AG04450 (cell line): ENCODE data around the gene ACER1. TPM values are rescaled to one million over a fixed set of nuclear protein-coding genes. Genes with fewer than 3 reads are reported as not detected.

Source experiments
- CTCF ChIA-PET: fragments of 300-600, 350-600 bp; formaldehyde crosslinking; extraction: SDS; loops from one replicate; lab custom pipeline; 2022; ENCODE audit warnings: antibody characterized with exemption, inconsistent platforms; lab: Charles Lee
- POLR2A ChIA-PET: fragments of 350-600 bp; formaldehyde crosslinking; extraction: SDS; loops from one replicate; lab custom pipeline; 2021; ENCODE audit warnings: antibody characterized with exemption, inconsistent platforms; lab: Yijun Ruan, JAX
- DNase-seq: peaks from one replicate; pipeline ENCODE4 v3.0.0-alpha.2; 2011; ENCODE audit warnings: low read depth, low spot score
- H3K27ac ChIP-seq: one replicate; pipeline ENCODE4 v1.5.1; 2012; ENCODE audit warnings: low read depth, low read length, control low read depth
- H3K27me3 ChIP-seq: one replicate; pipeline ENCODE4 v1.6.0; 2012; ENCODE audit warnings: low read length; ENCODE audit not compliant: control insufficient read depth, insufficient read depth
- H3K4me3 ChIP-seq: 2 replicates; pipeline ENCODE4 v1.5.1; 2011; ENCODE audit warnings: mild to moderate bottlenecking, low read depth, low read length, control low read depth
- H3K9me3 ChIP-seq: 2 replicates; pipeline ENCODE4 v1.5.1; 2012; ENCODE audit warnings: low read length; ENCODE audit not compliant: control insufficient read depth, insufficient read depth
- polyA plus RNA-seq: library from polyadenylated mRNA; depleted of rRNA; stranded (reverse); fragments of >200 nt; gene quantifications from 2 replicates; pipeline ENCODE4 v1.2.3, GENCODE V29; 2011
- TF ChIP-seq, protein P1 (sequence below): IDR thresholded peaks from 2 replicates; pipeline ENCODE4 v1.5.1; 2011; ENCODE audit warnings: low read depth, low read length, control low read depth, inconsistent platforms

ACER1 gene
- polyA plus RNA-seq, 1 experiment = not detected

DNA sequence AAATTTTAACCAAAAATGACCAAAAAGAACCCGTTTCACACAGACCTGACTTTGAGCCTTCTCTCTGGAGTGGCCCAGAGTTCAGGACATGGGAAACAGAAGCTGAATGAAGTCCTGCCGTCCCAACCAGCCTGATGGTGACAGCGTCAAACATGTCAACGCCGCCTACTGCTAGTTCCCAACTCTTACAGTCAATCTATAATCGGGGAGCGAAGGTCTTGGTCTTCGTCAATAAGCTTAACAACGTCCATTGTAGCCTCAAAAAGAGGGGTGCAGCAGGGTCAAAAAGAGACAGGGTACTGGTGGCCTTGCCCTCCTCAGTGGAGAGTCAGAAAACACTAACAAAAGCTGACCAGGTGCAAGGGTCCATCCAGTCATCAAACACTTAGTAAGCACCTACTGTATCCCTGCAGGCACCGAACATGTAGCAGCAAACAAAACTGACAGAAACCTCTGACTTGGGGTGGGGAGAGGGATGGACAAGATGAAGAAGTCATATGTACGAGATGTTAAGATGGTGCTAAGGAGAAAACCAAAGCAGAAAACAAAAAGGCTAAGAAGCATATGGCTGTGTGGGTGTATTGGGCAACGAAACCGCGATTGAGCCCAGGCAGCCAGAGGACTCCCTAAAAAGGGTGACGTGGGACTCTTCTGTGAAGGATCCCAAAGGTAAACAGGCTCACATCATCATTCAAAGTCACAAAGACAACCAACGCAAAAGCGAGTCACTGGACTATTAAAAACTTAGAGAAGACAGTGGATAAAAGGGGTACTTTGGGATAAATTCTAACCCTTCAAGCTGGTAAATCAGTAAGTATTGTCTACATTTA lies 65.6 kb downstream of the ACER1 start:
- ChIA-PET CTCF (interaction anchor here (0.9 to 1.5 kb wide), 2 partner anchors 49 to 280 kb away, joined by 3 to 7 read pairs; no protein-coding TSS in a partner anchor), POLR2A (no interaction called here)
- Histone ChIP-seq H3K4me3 (no peak overlapping the region), H3K27me3 (no peaks in the 10 kb centered on the region), H3K27ac (no peak overlapping the region), H3K9me3 (no peaks in the 10 kb centered on the region; the same call in 1 of the 2 replicates)
- TF ChIP-seq, protein P1, sequence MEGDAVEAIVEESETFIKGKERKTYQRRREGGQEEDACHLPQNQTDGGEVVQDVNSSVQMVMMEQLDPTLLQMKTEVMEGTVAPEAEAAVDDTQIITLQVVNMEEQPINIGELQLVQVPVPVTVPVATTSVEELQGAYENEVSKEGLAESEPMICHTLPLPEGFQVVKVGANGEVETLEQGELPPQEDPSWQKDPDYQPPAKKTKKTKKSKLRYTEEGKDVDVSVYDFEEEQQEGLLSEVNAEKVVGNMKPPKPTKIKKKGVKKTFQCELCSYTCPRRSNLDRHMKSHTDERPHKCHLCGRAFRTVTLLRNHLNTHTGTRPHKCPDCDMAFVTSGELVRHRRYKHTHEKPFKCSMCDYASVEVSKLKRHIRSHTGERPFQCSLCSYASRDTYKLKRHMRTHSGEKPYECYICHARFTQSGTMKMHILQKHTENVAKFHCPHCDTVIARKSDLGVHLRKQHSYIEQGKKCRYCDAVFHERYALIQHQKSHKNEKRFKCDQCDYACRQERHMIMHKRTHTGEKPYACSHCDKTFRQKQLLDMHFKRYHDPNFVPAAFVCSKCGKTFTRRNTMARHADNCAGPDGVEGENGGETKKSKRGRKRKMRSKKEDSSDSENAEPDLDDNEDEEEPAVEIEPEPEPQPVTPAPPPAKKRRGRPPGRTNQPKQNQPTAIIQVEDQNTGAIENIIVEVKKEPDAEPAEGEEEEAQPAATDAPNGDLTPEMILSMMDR = no peak
- no peak for DNase-seq

DNA sequence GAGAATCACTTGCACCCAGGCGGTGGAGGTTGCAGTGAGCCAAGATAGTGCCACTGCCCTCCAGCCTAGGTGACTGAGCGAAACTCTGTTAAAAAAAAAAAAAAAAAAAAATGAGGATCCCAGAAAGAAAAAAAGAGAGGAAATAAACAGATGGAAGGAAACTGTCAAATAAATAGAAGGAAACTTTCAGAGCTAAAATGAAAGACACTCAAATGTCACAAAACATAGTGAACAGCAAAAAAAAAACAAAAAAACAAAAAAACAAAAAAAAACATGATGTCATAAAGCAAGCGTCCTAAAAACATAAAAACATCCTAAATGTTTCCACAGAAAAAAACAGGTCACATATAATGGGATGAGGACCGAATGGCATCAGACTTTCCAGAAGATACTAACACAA lies 68.6 kb downstream of the ACER1 start:
- Histone ChIP-seq H3K27ac (no peak overlapping the region), H3K4me3 (no peak overlapping the region), H3K9me3 (peaks cover 3% of the 10 kb centered on the region; the same call in 1 of the 2 replicates), H3K27me3 (no peaks in the 10 kb centered on the region)
- DNase-seq = no peak
- TF ChIP-seq, protein P1 = no peak
- ChIA-PET POLR2A (no interaction called here), CTCF (interaction anchor here (0.6 to 0.9 kb wide), 3 partner anchors 46 to 1043 kb away, joined by 3 to 6 read pairs (median 3); no protein-coding TSS in a partner anchor)

DNA sequence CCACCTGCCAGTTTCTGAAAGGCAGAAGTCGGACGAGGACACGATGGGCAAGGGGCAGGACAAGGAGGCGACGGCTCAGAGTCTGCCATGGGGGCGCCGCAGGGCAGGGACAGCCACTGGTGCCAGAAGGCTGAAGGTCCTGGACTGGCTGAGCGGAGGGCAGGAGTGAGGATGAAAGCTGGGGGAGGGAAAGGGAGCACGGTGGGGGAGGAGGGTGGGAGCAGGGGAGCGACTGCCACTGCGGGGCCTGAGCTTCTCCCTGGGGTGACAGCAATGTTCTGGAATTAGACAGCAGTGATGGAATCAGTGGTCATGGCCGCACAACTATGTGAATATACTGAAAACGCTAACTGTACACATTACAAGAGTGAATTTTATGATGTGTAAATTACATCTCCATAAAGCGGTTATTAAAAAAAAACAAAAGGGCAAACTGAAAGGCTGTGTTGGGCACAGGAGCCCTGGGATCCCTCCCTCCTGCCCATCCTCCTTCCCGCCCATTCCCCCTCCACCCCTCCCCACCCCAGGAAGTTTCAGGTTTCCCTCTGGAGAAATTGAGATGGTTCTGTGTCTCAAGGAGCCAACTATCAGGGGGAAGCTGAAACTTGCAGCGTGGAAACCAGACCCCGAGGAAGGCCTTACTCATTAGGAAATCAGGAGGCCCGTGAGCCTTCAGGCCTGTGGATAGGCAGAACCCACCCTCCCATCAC lies 69.5 kb downstream of the ACER1 start:
- Histone ChIP-seq H3K27me3 (no peaks in the 10 kb centered on the region), H3K4me3 (no peak overlapping the region), H3K27ac (peak overlapping the region; percentile 63), H3K9me3 (peaks cover 3% of the 10 kb centered on the region; the same call in 1 of the 2 replicates)
- ChIA-PET POLR2A (no interaction called here), CTCF (interaction anchor here (0.6 to 0.9 kb wide), 3 partner anchors 45 to 179 kb away, joined by 3 to 8 read pairs (median 3); no protein-coding TSS in a partner anchor)
- DNase-seq = no peak
- TF ChIP-seq, protein P1 = no peak

DNA sequence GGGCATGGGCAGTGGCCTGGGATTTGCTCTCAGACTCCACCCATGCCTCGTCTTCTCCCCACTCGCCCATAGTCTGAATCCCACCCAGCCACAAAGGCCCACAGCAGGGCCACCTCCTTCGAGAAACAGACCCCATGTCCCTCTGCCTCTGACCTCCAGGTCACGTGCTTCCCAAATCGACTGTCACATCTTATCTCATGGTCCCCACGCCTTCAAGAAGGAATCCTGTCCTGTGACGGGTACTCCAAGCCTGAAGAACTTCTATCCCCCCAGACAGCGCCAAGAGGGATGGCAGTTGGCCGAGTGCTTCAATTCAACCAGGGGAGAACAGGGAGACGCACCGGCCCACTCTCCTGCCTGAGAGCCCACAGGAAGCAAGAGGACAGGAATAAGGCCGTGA lies 70.1 kb downstream of the ACER1 start:
- TF ChIP-seq, protein P1 = no peak
- CTCF ChIA-PET = no interaction called here
- peaks cover 3% of the 10 kb centered on the region; the same call in 1 of the 2 replicates for H3K9me3 ChIP-seq
- POLR2A ChIA-PET = no interaction called here
- H3K27me3 ChIP-seq = no peaks in the 10 kb centered on the region
- H3K27ac ChIP-seq = no peak overlapping the region
- no peak for DNase-seq
- H3K4me3 ChIP-seq = no peak overlapping the region

DNA sequence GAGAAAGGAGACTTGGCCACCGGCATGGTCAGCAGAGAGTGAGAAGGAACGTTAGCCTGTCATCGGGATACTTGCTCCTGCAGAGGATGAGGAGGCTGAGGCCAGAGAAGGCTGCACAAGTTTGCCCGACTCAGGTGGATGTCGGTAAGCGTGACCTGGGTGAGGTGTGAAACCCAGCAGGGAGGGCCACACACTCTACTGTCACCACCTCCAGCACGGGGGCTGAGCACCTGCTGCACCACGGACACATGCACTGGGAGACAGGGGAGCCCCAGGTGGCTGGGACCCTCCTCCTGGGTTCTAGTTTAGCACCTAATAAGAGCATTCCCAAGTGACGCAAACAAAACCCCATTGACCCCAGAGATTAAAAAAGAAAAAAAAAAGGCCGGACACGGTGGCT lies 70.9 kb downstream of the ACER1 start:
- Histone ChIP-seq H3K27me3 (no peaks in the 10 kb centered on the region), H3K4me3 (no peak overlapping the region), H3K27ac (no peak overlapping the region), H3K9me3 (peaks cover 3% of the 10 kb centered on the region; the same call in 1 of the 2 replicates)
- ChIA-PET CTCF (no interaction called here), POLR2A (no interaction called here)
- TF ChIP-seq, protein P1 = no peak
- DNase-seq = no peak
